ENCODE data around the gene TBX20. TPM values are rescaled to one million over a fixed set of nuclear protein-coding genes. Genes with fewer than 3 reads are reported as not detected.

Gene TBX20
- total and polyA plus RNA-seq, 3 experiments from 2014 or later = not detected

DNA sequence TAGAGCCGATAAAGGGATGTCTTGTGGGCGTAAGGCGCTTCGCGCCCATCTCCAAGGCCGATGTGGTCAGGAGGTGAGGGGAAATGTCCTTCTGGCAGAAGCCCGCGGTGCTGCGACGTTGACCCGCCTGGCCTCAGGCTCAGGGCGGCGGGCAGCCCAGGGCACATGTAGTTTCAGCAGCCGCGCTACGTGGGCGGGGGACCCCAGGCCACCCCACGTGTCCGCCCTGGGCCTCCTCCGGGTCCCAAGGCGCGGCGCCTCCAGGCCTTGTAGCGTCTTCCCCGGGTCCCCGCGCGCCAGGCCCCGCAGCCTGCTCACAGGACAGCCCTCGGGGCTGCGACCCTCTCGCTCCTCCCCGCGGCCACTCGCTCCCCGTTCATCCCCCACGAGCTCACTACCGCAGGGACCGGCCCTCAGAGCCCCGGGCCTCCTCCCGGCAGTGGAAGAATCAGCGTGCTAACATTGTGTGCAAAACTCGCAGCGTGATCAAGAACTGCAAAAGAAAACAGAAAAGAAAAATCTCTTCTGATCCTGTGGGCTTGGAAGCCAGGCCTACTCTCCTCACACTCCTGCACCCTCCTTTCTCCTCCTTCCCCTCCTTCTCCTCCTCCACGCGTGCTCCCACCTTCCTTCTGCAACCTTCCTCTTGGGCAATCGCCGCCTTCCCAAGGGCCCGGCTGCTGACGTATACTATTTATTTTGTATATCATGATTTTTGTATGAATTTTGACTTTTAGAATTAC lies 4.4 kb upstream of the TBX20 start:
- Histone ChIP-seq H3K4me3 (ENCODE audit: low read length) (no peak overlapping the region), H3K36me3 (ENCODE audit: insufficient read depth, low read length) (no peaks in the 10 kb centered on the region), H3K4me1 (ENCODE audit: insufficient read depth, low read length) (peaks cover 5% of the 10 kb centered on the region), H3K27ac (ENCODE audit: low read depth, low read length) (no peak overlapping the region), H3K27me3 (ENCODE audit: insufficient read depth, low read length, poor library complexity, severe bottlenecking) (peaks cover 62% of the 10 kb centered on the region), H3K9me3 (ENCODE audit: low read length) (no peaks in the 10 kb centered on the region)
- H3K9me3 Mint-ChIP-seq = peaks cover 5 to 34% (median 16%) of the 10 kb centered on the region in 5 donors
- ChIA-PET POLR2A (no interaction called here), CTCF (no interaction called here)
- peak overlapping the region in 1 of 7 donors; percentile 54 for H3K4me3 Mint-ChIP-seq
- DNase-seq = no peak
- H3K4me1 Mint-ChIP-seq = peaks cover 2 to 9% (median 9%) of the 10 kb centered on the region in 3 donors
- H3K27me3 Mint-ChIP-seq = peaks cover 76 to 84% of the 10 kb centered on the region in 2 donors
- H3K27ac Mint-ChIP-seq = no peak overlapping the region
- H3K36me3 Mint-ChIP-seq = no peaks in the 10 kb centered on the region

DNA sequence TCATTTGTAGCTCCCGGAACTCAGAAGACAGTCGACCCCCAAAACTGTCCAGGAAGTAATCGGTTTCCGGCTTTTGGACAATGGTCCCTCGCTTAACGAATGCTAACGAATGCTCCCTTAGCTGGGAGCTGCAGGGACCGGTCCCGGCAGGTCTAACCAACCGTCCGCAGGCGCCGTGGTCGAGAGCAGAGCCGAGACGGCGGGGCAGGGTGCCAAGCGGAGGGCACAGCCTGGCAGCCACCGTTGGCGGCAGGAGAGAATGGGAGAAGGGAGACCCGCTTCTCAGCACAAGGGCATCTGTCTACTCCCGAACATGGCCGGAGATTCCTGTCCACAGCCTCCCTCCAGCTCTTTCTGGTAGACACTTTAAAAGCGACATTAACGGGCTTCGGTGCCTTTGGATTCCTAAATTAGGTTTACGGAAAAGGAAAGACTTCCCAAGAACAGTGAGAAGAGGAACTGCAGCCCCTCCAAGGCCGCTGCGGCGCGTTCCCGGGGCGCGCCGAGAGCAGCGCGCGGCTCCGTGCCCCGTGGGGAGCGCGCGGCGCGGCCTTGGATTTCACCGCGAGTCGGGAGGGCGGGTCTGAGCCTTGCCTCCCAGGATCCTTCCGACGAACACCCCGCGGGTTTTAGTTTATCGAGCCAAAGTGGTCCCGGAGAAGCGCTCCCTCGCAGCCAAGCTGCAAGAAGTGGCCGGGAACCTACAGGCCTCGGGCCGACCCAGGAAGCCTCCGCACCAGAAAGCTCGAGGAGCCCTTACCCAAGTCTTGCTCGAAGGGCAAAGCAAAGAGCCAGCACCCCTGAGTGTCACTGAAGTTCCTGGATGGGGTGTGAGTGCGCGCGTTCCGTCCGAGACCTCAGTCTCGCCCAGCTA lies 3.6 kb upstream of the TBX20 start:
- no peak for DNase-seq
- Mint-ChIP-seq H3K27me3 (peaks cover 79 to 84% of the 10 kb centered on the region in 2 donors), H3K4me3 (peak overlapping the region in 1 of 7 donors; percentile 46), H3K9me3 (peaks cover 5 to 40% (median 19%) of the 10 kb centered on the region in 5 donors), H3K4me1 (peaks cover 8 to 13% (median 13%) of the 10 kb centered on the region in 3 donors), H3K36me3 (no peaks in the 10 kb centered on the region), H3K27ac (no peak overlapping the region)
- Histone ChIP-seq H3K27ac (ENCODE audit: low read depth, low read length) (no peak overlapping the region), H3K36me3 (ENCODE audit: insufficient read depth, low read length) (no peaks in the 10 kb centered on the region), H3K4me3 (ENCODE audit: low read length) (no peak overlapping the region), H3K9me3 (ENCODE audit: low read length) (no peaks in the 10 kb centered on the region), H3K4me1 (ENCODE audit: insufficient read depth, low read length) (peaks cover 5% of the 10 kb centered on the region), H3K27me3 (ENCODE audit: insufficient read depth, low read length, poor library complexity, severe bottlenecking) (peaks cover 70% of the 10 kb centered on the region)
- POLR2A ChIA-PET = no interaction called here
- CTCF ChIA-PET = interaction anchor here (1.1 kb wide), 1 partner anchor 23 kb away, joined by 3 read pairs; no protein-coding TSS in a partner anchor

DNA sequence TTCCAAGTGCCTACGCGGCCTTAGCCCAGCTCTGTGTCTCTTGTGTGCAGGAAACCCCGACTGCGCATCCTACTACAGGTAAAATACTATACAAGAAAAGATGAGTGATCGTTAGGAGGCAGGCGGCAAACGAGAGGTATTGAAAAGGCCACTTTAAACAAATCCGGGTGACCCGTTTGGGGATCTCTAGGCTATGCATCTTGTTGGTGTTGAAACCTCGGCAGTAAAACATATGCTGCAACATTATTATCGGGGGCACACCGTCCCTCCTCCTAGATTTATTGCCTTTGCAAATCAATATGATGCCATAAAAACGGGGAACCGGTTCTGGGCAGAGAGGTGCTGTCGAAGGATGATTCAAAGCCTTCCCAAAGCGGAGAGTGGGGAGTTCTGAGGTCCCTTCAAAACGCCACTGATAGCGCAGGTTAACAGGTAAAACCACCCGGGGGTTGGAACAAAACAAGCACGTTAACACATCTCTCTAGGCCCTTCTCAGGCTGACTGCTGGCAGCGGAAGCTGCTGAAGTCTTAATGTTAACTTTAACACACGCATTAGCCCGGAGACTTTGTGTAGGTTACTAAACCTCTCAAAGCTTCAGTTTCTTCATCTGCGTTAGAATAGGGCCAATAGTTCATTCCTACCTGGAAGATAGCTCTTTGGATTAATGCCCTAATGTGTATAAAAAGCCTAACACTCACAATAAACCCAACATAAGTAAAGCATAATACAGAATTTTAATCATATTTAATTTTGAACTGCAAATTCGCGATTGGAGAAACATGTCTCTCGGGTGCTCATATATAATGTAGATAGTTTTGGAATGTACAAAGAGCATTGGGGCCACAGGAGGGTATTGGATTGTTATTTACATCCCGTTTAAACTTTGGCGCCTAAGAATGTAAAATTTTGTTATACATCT lies 2.6 kb upstream of the TBX20 start:
- Histone ChIP-seq H3K27me3 (ENCODE audit: insufficient read depth, low read length, poor library complexity, severe bottlenecking) (peaks cover 70% of the 10 kb centered on the region), H3K4me3 (ENCODE audit: low read length) (no peak overlapping the region), H3K27ac (ENCODE audit: low read depth, low read length) (no peak overlapping the region), H3K9me3 (ENCODE audit: low read length) (no peaks in the 10 kb centered on the region), H3K36me3 (ENCODE audit: insufficient read depth, low read length) (no peaks in the 10 kb centered on the region), H3K4me1 (ENCODE audit: insufficient read depth, low read length) (peaks cover 5% of the 10 kb centered on the region)
- DNase-seq = no peak
- ChIA-PET POLR2A (no interaction called here), CTCF (interaction anchor here (1.1 kb wide), 1 partner anchor 24 kb away, joined by 3 read pairs; no protein-coding TSS in a partner anchor)
- Mint-ChIP-seq H3K27ac (peak overlapping the region in 2 of 8 donors; percentile 1 to 13), H3K4me1 (peaks cover 8 to 18% (median 13%) of the 10 kb centered on the region in 3 donors), H3K9me3 (peaks cover 5 to 44% (median 19%) of the 10 kb centered on the region in 5 donors), H3K4me3 (peak overlapping the region in 1 of 7 donors; percentile 5), H3K36me3 (no peaks in the 10 kb centered on the region), H3K27me3 (peaks cover 82 to 87% of the 10 kb centered on the region in 2 donors)

DNA sequence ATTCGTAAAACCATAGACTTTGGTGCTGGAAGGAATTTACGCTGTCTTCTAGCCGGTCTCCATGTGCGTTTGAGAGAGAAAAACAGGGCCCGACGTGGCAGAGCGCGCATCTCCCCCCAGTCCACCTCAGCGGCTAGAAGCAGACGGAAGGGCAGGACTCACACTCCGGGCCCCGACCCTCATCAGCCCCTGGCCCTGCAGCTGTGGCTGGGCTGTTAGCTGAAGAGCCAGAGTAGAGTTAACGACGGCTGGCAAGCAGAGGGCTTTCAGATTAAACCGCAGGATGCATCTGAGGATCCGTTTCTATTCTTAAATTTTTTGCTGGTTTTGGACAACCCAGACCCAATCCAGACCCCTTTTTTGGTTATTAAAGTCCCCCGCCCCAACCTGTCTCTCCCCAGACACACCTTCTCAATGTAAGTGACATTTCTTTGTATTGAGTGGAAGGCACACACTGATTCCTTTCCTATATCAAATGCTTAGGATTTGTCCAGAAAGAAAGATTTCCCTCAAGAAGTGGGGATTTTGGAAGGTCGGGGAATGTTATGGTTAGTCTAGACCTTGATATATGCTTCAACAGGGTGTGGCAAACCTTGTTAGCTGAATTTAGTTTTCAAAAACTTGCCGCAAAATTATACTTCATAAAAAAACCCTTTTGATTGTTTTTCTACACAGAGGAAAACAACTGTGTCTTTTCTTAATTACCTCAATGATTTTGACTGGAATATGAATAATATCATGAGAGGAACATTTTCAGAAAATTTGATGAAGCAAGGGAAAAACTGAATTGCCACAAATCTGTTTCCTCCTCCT lies 1.7 kb upstream of the TBX20 start:
- Mint-ChIP-seq H3K9me3 (peaks cover 5 to 44% (median 19%) of the 10 kb centered on the region in 5 donors), H3K27me3 (peaks cover 84 to 87% of the 10 kb centered on the region in 2 donors), H3K36me3 (no peaks in the 10 kb centered on the region), H3K4me1 (peaks cover 8 to 18% (median 13%) of the 10 kb centered on the region in 3 donors), H3K27ac (peak overlapping the region in 1 of 8 donors; percentile 30), H3K4me3 (peak overlapping the region in 2 of 7 donors; percentile 32 to 40)
- Histone ChIP-seq H3K27ac (ENCODE audit: low read depth, low read length) (no peak overlapping the region), H3K4me1 (ENCODE audit: insufficient read depth, low read length) (peaks cover 5% of the 10 kb centered on the region), H3K4me3 (ENCODE audit: low read length) (no peak overlapping the region), H3K36me3 (ENCODE audit: insufficient read depth, low read length) (no peaks in the 10 kb centered on the region), H3K9me3 (ENCODE audit: low read length) (no peaks in the 10 kb centered on the region), H3K27me3 (ENCODE audit: insufficient read depth, low read length, poor library complexity, severe bottlenecking) (peaks cover 70% of the 10 kb centered on the region)
- ChIA-PET POLR2A (no interaction called here), CTCF (no interaction called here)
- DNase-seq = no peak

DNA sequence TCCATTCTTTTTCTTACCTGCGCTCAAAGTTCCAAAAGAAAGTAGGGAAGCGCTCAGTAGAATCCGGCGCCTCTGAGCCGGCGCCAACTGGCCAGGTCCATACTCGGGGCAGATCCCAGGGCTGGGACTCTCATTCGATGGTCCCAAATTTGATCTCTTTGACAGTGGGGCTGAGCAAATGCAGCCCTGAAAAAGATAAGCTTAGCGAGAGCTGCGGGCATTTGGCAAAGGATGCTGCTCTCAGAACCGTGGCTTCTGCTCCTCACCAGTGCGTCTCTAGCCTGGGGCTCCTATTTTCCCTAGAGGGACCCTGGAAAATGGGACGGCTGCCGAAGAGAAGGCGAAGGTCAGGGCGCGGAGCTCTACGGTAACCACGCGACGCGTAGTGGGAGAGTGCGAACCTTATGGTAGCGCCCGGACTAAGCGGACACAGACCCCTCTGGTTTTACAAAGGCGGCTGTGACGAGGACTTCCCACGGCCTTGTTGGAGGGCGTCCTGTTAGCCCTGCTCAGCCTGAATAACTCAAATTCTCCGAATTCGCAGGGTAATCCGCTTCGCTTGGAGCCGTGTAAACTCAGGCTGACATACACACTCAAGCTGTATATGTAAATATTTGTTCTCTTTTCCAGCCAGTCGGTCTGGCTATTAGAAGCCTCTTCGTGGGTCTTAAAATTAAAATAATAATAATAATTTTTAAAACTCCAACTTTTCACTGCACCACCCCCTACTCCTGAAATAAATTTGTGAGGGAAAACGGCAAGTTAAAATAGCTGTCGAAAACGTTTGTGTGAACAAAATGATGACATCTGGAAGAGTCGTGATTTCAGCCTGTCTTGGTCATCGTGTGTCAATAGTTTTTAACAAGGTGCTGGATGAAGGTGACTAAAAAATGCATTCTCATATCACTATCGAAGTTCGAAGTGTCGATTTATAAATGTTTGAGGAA lies 869 bp upstream of the TBX20 start:
- POLR2A ChIA-PET = no interaction called here
- peak overlapping the region in 1 of 8 donors; percentile 30 for H3K27ac Mint-ChIP-seq
- H3K27me3 ChIP-seq (ENCODE audit: insufficient read depth, low read length, poor library complexity, severe bottlenecking) = peaks cover 62% of the 10 kb centered on the region
- no peak for DNase-seq
- CTCF ChIA-PET = no interaction called here
- H3K4me1 ChIP-seq (ENCODE audit: insufficient read depth, low read length) = peaks cover 5% of the 10 kb centered on the region
- H3K36me3 ChIP-seq (ENCODE audit: insufficient read depth, low read length) = no peaks in the 10 kb centered on the region
- peak overlapping the region in 6 of 7 donors; percentile 19 to 55 (median 32) for H3K4me3 Mint-ChIP-seq
- peaks cover 8 to 18% (median 13%) of the 10 kb centered on the region in 3 donors for H3K4me1 Mint-ChIP-seq
- H3K27ac ChIP-seq (ENCODE audit: low read depth, low read length) = no peak overlapping the region
- no peak overlapping the region for H3K4me3 ChIP-seq (ENCODE audit: low read length)
- peaks cover 83 to 87% of the 10 kb centered on the region in 2 donors for H3K27me3 Mint-ChIP-seq
- H3K36me3 Mint-ChIP-seq = no peaks in the 10 kb centered on the region
- peaks cover 5 to 39% (median 19%) of the 10 kb centered on the region in 5 donors for H3K9me3 Mint-ChIP-seq
- H3K9me3 ChIP-seq (ENCODE audit: low read length) = no peaks in the 10 kb centered on the region

DNA sequence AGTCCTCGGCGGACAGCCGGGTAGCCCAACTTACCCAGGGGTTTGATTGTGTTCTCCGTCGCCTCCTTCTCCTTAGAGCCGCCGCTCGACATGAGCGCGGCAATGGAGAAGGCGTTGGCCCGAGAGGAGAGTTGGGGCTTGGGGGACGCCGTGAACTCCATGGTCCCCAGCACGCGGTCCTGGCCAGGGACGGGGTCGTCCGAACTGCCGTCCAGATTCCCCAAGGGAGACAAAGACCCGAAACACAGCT lies 515 bp downstream of the TBX20 start:
- Mint-ChIP-seq H3K27me3 (peaks cover 83 to 88% of the 10 kb centered on the region in 2 donors), H3K4me1 (peaks cover 8 to 14% (median 10%) of the 10 kb centered on the region in 3 donors), H3K4me3 (peak overlapping the region; percentile 21 to 82 (median 47)), H3K36me3 (no peaks in the 10 kb centered on the region), H3K9me3 (peaks cover 5 to 31% (median 13%) of the 10 kb centered on the region in 5 donors), H3K27ac (peak overlapping the region in 1 of 8 donors; percentile 13)
- DNase-seq = no peak
- Histone ChIP-seq H3K36me3 (ENCODE audit: insufficient read depth, low read length) (no peaks in the 10 kb centered on the region), H3K27me3 (ENCODE audit: insufficient read depth, low read length, poor library complexity, severe bottlenecking) (peaks cover 49% of the 10 kb centered on the region), H3K27ac (ENCODE audit: low read depth, low read length) (no peak overlapping the region), H3K9me3 (ENCODE audit: low read length) (no peaks in the 10 kb centered on the region), H3K4me1 (ENCODE audit: insufficient read depth, low read length) (peaks cover 5% of the 10 kb centered on the region), H3K4me3 (ENCODE audit: low read length) (no peak overlapping the region)
- ChIA-PET CTCF (no interaction called here), POLR2A (no interaction called here)
